HG03175 (cell line): ENCODE measurements around the gene BTBD9.

ENCODE experiments used
- ATAC-seq: cut with Tn5 transposase; IDR thresholded peaks from one replicate; pipeline ENCODE4 v1.9.1; 2021; ENCODE audit warnings: mild to moderate bottlenecking, moderate library complexity; ENCODE audit not compliant: unreplicated experiment

Gene BTBD9

DNA sequence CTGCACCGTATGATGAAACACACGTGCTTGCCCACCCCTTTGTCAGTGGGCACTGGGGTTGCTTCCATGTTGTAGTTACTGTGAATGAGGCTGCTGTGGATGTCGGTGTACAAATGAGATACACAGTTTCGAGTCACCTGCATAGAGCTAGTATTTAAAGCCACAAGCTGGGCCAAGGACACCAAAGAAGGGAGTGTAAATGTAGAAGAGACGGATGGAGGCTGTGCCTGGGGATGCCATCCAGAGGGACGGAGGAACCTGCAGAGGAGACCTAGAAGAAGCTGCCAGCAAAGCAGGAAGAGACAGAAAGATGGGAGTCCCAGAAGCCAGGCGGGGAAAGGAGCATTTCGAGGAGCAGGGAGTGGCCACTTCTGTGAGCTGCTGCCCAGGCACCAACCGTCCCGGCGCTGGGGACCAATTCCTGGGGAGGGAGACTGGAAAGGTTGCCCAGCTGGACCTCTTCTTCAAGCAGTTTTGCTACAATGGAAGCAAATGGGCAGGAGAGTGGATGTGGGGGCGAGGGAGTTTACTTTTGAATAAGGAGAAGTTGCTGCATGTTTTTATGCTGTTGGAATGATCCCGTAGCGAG lies 480.9 kb downstream of the BTBD9 start:
- no peak for ATAC-seq

DNA sequence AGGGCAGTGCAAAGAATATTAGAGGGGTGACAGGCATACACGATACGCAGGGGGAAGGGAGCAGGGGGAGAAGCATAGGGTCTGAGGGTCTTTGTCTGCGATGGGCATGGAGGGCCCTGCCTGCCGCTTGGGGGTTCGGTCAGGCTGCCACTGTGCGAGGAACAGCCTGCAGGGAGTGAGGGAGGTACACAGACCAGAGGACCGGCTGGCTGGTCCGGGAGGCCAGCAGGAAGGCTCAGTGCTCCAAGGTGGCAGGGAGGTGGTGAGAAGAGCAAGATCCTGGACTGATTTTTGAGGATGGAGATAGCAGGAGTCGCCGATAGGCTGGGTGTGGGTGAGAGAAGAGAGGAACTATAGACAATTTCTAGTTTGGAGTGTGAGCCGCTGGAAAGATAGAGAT lies 481.8 kb downstream of the BTBD9 start:
- ATAC-seq: no peak

DNA sequence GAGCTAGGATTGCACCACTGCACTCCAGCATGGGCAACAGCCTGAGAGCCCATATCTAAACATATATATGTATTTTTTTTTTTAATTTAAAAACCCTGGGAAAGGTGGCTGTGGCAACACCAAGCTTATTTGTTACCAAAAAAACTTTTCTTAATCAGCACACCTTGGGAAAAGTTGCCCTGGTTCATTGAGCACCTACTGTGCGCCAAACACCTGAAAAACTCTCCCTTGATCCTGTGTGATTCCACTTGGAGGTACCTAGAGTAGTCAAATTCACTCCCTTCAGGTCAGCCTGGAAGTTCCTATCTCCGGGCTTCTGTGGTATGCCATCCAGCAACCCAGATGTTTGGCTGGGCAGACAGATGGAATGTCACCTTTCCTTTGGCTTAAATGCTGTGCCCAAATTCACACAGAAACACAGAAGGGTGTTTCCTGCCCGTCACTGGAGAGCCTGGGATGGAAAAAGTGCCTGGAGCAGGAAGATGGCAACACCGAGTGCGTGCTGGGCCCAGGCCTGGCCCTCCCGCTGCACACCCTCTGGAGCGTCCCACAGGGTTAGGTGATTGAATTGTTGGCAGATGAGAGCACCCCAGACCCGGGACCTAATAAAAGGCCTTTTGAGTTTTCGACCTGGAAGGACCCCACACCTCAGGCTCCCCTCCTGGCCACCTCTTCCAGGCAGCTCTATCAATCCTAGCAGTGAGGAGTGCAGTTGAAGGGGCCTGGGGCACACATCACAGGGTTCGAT lies 482.7 kb downstream of the BTBD9 start:
- no peak for ATAC-seq

- no peak for ATAC-seq
These were observed 484.0 kb downstream of the BTBD9 start for GRCh38 chr6:38155621-38156204.

DNA sequence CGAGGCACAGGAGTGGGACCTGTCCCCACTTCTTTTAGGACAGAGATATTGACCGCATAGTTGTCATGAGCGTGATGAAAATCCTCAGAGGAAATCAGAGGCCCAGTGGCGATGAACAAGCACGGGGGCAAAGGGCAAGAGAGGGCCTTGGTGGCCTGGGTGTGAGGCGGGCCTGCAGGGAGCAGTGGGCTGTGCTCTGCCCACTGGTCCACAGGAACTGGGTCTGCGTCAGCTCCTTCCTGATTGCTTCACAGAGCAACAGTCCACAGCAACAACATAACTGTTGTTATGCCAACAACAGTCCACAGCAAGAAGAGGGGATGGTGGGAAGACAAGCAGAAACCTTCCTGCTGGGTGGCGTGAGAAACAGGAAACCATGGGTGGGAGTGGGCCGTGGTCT lies 484.6 kb downstream of the BTBD9 start:
- ATAC-seq: no peak

- no peak for ATAC-seq
These were observed 485.0 kb downstream of the BTBD9 start for GRCh38 chr6:38154731-38155130.

- no peak for ATAC-seq
These were observed 485.9 kb downstream of the BTBD9 start for GRCh38 chr6:38153798-38154345.

DNA sequence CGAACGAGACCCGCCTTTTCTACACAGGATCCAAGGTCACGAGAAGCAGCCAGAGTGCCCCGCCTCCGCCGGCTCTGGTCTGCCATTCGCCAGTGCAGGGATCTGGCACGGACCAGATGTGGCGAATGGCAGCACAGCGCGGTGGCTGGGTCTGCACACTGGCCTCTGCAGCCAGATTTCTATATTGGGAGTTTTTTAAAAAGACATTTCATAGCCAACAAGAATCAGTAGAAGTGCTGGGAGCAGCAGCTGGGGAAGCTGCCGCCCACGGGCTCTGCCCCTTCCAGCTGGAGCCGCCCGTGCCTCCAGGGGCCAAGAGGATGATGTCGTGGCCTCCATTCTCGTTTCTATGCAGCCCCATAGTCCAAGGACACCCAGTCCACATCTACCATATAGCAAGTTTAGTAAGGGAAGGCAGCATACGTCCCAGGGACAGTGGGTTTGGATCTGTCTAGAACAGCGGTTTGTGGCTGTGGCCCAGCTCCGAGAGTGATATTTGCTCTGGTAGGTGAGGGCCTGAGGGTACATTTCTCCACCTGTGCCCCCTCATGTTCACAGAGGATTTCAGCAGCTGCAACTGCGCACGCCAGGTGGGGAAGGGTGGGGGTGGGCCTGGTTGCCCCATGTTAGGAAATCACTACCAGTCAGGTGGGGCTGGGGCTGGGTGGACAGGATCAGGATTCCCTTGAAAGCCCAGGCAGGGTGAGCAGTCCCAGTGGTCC lies 486.5 kb downstream of the BTBD9 start:
- no peak for ATAC-seq

DNA sequence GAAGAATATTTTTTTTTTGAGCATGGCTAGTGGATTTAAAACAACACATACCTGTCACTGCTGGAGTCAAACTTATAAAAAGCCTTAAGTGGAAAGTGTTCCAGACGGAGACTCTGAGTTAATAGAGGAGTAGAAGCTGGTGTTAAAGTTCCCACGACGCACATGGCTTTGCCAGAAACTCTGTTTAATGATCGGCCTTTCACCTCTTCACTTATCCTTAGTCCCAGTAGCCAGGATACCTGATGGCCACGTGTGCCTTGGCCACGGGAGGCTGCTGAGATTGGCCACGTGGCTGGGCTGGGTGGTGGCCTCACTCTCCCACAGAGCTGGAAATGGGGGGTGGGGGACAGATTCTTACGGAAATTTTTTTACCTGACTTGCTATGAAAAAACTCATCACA lies 487.1 kb downstream of the BTBD9 start:
- no peak for ATAC-seq

GRCh38 chr6:38151580-38152500 lies 487.9 kb downstream of the BTBD9 start:
- no peak for ATAC-seq

GRCh38 chr6:38150681-38151296 lies 488.9 kb downstream of the BTBD9 start:
- no peak for ATAC-seq

- no peak for ATAC-seq
These were observed 489.7 kb downstream of the BTBD9 start for GRCh38 chr6:38150021-38150420.

GRCh38 chr6:38149531-38149930 lies 490.2 kb downstream of the BTBD9 start:
- no peak for ATAC-seq

DNA sequence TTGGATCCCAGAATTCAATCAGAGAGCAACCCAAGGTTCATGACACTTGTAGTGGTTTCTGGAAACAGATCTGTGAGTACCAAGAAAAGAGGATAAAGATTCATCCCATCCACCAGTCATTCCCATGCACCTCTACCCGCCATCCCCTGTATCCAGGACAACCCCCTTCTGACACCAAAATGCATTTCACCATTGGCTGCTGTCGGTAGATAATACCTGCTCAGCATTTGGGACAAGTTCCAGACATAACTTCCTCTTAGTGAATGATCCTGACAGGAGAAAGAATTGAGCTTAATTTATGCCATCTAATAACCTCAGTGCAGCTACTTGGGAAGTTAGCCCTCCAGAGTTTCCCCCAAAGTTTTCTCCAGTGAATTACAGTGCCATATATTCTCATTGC lies 491.1 kb downstream of the BTBD9 start:
- ATAC-seq: no peak

GRCh38 chr6:38146734-38147027 lies 493.0 kb downstream of the BTBD9 start:
- no peak for ATAC-seq

DNA sequence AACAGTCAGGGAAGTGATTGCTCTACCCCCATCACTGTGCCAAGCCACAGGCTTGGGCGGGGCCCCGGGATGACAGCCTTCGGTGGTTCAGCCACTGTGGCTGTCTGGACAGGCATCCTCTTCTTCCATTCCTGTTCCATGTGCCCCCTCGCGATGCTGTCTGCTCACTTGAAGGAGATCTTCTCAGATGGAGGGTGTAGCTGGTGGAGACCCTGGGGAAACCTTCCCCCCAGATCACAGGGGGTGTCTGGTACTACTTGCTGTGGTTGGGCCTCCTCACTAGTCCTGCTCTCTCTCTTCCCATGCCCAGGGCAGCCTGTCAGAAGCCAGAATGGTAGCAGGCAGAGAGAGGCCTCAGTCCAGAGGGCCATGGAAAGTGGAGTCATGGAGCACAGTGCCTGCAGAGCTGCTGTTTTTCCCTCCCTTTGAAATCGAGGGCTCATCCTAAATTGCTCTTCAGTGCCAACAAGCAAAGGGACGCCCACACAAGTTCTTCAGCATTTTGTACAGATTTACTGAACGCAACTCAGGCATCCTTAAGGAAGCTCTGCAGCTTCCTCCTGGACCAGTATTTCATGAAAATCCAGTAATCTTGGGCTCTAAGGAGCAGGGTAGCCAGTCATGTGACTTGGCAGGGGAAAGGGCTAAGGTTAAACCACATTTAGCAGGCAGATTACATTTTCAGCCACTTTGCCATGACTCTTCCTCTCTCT lies 493.6 kb downstream of the BTBD9 start:
- ATAC-seq: no peak

DNA sequence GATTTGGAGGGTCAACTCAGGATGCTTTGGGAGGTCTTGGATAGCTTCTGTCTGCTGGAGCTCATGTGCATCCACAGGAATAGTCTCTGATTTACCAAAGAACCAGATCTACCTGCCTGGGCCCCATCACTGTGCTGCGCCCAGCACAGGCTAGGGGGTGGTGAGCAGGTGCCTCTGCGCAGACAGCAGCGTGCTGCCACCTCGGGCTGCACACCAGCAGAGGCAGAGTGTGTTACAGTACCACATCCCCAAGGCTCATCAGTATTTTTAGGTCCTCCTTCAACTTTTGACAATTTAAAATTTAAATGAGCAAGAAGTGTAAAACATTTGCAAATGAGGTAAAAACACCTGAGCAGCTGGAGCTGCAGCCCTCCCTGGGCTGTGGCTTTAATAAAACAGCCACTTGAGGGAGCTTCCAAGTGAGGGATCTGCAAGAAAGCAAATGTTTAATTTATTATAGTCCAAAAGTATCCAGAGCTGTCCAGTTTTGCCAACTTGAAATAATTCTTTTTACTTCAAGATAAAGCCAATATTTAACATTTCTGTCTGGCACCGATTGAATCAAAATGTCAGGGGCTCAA lies 495.3 kb downstream of the BTBD9 start:
- no peak for ATAC-seq

DNA sequence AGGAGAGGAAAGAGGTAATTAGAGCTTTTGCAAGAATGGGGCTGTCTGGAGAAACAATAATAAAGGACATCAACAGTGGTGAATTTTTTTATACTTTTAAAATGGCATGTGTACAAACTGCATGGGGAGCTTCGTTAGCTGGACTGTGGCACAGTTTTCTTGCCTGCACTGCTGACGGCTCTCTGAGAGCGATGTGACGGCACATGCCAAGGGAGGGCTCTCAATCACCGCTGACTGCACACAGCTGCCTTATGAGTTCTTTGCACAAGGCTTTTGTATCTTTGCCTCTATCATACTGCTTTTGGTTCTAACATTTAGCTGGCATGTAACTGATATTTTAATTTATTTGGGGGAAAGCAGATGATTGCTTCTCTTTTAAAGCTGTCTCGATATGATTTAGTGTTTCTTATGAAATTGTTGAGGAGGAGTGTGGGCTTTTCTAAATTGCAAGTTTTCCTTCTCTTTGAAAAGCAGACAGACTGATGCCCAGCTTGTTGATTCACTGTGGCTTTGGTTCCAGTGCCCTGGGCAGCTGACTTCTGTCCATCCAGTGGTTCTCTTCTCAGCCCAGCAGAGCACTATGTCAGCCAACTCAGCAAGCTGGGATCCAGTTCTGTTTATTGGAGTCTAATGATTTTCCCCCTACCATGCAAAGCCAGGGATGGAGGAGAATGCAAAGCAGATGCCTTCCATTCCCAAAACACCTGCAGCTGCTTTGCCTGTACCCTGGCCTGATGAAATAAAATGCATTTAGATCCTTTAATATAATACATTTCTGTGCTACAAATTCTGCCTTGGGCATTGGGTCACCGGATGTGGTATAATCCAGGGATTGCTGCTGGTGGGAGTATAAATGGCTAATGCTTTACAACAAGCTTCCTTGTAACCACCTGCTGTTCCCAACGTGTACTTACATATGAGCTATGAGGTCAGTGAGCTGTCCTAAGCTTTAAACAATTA lies 496.3 kb downstream of the BTBD9 start:
- ATAC-seq: no peak
